Omental fat pad (tissue), 4 donors: ENCODE data around the gene MNAT1. TPM values are rescaled to one million over a fixed set of nuclear protein-coding genes. Genes with fewer than 3 reads are reported as not detected.
"Not testable (repeated sequence)": the region's sequence is repeated elsewhere in the genome, so short reads cannot be mapped to it uniquely, and the experiment has no call there.

ENCODE experiments used
- ATAC-seq: fragments of 150-250 bp; one replicate; pipeline ENCODE4 v1.9.1; 2016; ENCODE audit warnings: mild to moderate bottlenecking, moderate library complexity; ENCODE audit not compliant: low FRiP score
- DNase-seq: peaks from one replicate; pipeline ENCODE4 v3.0.0-alpha.2; 2019; ENCODE audit warnings: low spot score
- total RNA-seq, 4 donors: library from RNA; depleted of rRNA; stranded (reverse); fragments of >200 nt; gene quantifications; one replicate each; pipeline ENCODE4 v1.1.0, GENCODE V29; 2016
- TF ChIP-seq, protein P1 (sequence below), 3 donors: fragments of 450-650 bp; IDR thresholded peaks; one replicate each; pipeline ENCODE4 v1.5.1; 2016 to 2017; ENCODE audit warnings: antibody characterized with exemption in 3 of 3, mild to moderate bottlenecking in 3 of 3, moderate library complexity in 2 of 3

The MNAT1 gene
- total RNA-seq, 4 donors from 2014 or later, result 20.4 to 35.4 (median 31.3) TPM

DNA sequence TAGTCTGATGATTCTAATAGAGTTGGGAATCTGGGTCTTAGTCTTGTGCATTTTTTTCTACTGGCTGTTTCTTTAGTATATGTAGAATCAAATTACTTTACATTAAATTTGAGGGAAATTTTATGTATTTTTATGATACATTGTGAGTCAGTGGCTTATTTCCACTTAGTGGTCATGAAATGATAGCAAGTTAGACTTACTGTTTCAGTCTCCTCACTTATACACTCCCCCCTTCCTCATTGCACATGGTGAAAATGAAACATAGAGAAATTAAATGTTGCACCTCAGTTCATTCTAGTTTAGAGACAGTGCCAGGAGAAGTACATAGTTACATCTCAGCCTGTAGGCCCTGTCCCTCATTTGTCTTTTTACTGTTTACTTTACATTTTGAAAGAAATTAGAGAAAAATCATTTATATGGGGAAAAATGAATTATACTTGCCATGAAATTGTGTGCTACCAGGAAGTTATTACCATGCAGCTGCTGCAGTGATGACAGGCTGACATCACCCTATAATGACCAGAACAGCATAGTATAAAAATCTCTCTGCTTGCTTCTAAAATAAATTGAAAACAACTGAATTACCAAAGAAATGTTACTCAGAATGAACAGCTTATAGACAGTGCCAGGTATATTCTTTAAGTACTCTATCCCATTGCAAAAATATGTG lies 133.1 kb downstream of the MNAT1 start:
- DNase-seq (no peak), ATAC-seq (no peak)
- TF ChIP-seq, protein P1, sequence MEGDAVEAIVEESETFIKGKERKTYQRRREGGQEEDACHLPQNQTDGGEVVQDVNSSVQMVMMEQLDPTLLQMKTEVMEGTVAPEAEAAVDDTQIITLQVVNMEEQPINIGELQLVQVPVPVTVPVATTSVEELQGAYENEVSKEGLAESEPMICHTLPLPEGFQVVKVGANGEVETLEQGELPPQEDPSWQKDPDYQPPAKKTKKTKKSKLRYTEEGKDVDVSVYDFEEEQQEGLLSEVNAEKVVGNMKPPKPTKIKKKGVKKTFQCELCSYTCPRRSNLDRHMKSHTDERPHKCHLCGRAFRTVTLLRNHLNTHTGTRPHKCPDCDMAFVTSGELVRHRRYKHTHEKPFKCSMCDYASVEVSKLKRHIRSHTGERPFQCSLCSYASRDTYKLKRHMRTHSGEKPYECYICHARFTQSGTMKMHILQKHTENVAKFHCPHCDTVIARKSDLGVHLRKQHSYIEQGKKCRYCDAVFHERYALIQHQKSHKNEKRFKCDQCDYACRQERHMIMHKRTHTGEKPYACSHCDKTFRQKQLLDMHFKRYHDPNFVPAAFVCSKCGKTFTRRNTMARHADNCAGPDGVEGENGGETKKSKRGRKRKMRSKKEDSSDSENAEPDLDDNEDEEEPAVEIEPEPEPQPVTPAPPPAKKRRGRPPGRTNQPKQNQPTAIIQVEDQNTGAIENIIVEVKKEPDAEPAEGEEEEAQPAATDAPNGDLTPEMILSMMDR (IDR thresholded peaks at IDR 0.05), result no peak

GRCh38 chr14:60878121-60878520 lies 143.6 kb downstream of the MNAT1 start:
- TF ChIP-seq, protein P1 (IDR thresholded peaks at IDR 0.05), result no peak
- ATAC-seq (no peak), DNase-seq (no peak)

DNA sequence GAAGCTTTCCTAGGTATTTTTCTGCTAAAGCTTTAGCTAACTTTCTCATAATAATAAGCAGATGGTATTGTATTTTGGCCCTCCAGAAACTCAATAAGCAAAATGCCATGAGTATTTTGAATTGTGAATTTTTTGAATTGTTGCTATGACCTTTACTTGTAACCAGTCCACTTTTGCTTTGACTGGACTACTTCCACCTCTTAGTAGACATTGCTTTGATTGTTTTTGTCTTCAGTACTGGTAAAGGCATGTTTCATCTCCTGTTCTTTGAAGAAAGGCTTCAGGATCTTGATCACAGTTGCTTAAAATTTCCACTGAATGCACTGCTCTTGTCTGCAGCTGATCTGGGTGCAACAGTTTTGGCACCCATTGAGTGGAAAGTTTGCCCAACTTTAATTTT lies 144.0 kb downstream of the MNAT1 start:
- no peak for DNase-seq
- no peak for ATAC-seq
- TF ChIP-seq, protein P1 (IDR thresholded peaks at IDR 0.05), result no peak

- ATAC-seq (no peak), DNase-seq (no peak)
- TF ChIP-seq, protein P1 (IDR thresholded peaks at IDR 0.05), result no peak
Measured at GRCh38 chr14:60882219-60882618, 147.7 kb downstream of the MNAT1 start.

DNA sequence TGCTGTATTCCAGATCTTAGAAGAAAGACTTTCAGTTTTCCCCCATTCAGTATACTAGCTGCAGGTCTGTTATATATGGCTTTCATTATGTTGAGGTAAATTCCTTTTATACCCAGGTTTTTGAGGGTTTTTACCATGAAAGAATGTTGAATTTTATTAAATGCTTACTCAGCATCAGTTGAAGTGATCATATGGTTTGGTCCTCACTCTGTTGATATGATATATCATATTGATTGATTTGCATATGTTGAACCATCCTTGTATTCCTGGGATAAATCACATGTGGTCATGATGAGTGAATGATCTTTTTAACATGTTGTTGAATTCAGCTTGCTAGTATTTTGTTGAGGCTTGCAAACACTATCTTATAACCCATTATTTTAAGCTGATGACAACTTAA lies 149.6 kb downstream of the MNAT1 start:
- TF ChIP-seq, protein P1 (IDR thresholded peaks at IDR 0.05), result no peak
- DNase-seq, result no peak
- ATAC-seq, result no peak

GRCh38 chr14:60890636-60891035 lies 156.1 kb downstream of the MNAT1 start:
- ATAC-seq, DNase-seq: not testable (repeated sequence)

- DNase-seq (no peak), ATAC-seq (no peak)
- TF ChIP-seq, protein P1 (IDR thresholded peaks at IDR 0.05), result no peak
Measured at GRCh38 chr14:60893911-60894310, 159.3 kb downstream of the MNAT1 start.
